IPS-18c (cell line): ENCODE measurements around the gene OR1J4.
A peak's percentile ranks its signal among the peaks of the same experiment; 100 is the strongest.
"Not testable (repeated sequence)": the region's sequence is repeated elsewhere in the genome, so short reads cannot be mapped to it uniquely, and the experiment has no call there.

Experiments
- H3K4me3 ChIP-seq: 2 replicates; pipeline ENCODE4 v1.7.0; 2013; ENCODE audit warnings: low read depth, mild to moderate bottlenecking, low read length, moderate library complexity; ENCODE audit not compliant: insufficient read depth
- H3K9me3 ChIP-seq: one replicate; pipeline ENCODE4 v1.6.1; 2013; ENCODE audit warnings: mild to moderate bottlenecking, low read length, moderate library complexity; ENCODE audit not compliant: control insufficient read depth, insufficient read depth

Gene OR1J4

DNA sequence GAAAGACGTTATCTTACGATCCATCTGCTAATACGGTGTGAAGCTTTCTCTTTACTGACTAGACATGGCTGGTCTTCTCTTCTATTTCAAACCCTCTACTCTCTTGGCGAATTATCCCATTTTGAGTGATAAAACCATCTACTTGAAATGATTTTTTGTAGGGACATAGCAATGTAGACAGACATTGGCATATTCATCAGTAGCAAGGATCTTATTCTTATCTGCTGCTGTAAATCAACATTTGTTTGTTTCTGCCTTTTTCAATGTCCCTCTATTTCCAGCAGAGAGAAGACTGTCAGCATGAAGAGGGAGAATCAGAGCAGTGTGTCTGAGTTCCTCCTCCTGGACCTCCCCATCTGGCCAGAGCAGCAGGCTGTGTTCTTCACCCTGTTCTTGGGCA lies at the start of gene OR1J4:
Gene OR1J4 (plus strand): TSS at position 301 of the 400 bp plus-strand sequence. CDS start 0 bp downstream, at position 301.
- Histone ChIP-seq H3K4me3 (no peak within 1 kb of the TSS), H3K9me3 (peaks cover 4% of the 10 kb centered on the region)

DNA sequence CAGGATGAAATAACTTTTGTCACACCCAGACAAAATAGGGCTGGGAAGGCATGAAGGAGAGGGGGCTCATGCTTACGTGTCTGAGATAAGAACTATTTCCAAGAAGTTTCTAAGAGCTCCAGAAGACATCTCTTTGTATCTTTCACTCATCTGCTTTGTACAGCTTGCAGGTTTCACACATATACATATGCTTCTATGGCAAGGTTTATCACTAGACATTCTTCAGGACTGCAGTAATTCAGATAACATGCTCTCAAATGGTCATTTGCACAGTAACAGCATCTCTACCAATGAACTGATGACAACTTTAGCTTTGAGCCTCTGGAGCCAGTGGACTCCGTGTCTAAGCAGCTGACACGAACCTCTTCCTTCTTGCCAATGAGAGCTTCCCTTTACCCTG lies 44.4 kb upstream of the OR1J4 start:
- Histone ChIP-seq H3K4me3 (no peak overlapping the region), H3K9me3 (peaks cover 4% of the 10 kb centered on the region)

DNA sequence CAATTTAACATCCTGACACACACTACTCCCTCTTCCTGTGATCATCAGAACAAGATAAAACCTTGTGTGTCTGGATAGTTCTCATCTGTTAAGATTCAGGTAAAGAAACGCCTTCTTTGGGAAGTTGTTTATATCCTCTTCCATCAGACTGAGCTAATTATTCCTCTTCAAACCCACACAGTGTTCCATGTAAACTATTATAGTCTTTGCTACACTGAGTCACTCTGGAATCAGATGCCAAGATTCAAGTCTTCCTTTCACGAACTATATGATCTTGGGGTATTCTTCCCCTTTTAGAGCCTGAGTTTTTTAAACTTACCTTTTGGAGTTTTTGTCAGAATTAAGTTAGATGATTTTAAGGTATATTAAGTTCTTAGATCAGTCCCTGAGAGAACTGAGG lies 43.2 kb upstream of the OR1J4 start:
- Histone ChIP-seq H3K4me3 (no peak overlapping the region), H3K9me3 (peaks cover 2% of the 10 kb centered on the region)

DNA sequence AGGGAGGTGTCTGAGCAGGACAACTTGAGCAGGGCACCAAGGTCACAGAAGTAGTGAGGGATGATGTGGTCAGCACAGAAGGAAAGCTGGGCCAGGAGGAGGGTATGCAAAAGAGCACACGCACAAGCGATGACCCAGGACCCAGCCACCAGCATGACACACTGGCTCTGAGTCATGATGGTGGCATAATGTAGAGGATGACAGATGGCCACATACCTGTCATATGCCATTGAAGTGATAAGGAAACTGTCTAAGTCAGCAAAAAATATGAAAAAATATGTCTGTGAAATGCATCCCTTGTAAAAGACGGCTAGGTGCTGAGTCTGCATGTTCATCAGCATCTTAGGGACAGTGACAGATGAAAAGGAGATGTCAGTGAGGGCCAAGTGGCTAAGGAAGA lies 41.6 kb upstream of the OR1J4 start:
- H3K4me3 ChIP-seq = no peak overlapping the region
- H3K9me3 ChIP-seq = no peaks in the 10 kb centered on the region

- Histone ChIP-seq H3K9me3 (no peaks in the 10 kb centered on the region), H3K4me3 (no peak within 1 kb of the TSS)
Measured at GRCh38 chr9:122477826-122478225, 41.1 kb upstream of the OR1J4 start, which contains the start of gene OR1J1. Gene OR1J1, minus strand, starts transcription at chr9:122477926. Its CDS starts 0 bp downstream, at chr9:122477926.

GRCh38 chr9:122479062-122479461 lies 39.9 kb upstream of the OR1J4 start:
- Histone ChIP-seq H3K4me3 (no peak overlapping the region), H3K9me3 (no peaks in the 10 kb centered on the region)

GRCh38 chr9:122498883-122499288 lies 20.1 kb upstream of the OR1J4 start:
- Histone ChIP-seq H3K9me3 (peaks cover 4% of the 10 kb centered on the region), H3K4me3 (no peak overlapping the region)

- H3K9me3 ChIP-seq = peaks cover 2% of the 10 kb centered on the region
- H3K4me3 ChIP-seq = no peak overlapping the region
Measured at GRCh38 chr9:122506964-122507363, 12.0 kb upstream of the OR1J4 start.

DNA sequence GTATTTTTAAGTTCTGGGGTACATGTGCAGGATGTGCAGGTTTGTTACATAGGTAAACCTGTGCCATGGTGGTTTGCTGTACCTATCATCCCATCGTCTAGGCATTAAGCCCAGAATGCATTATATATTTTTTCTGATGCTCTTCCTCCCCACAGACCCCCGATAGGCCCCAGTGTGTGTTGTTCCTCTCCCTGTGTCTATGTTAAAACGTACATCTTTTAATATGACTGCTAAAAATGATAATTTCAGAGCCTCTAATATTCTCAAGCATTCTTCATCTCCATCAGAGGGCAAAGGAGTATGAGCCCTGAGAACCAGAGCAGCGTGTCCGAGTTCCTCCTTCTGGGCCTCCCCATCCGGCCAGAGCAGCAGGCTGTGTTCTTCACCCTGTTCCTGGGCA lies 8.4 kb upstream of the OR1J4 start, which contains the start of gene OR1J2:
Gene OR1J2 (plus strand): TSS at position 301 of the 400 bp plus-strand sequence. CDS start 0 bp downstream, at position 301.
- Histone ChIP-seq H3K4me3 (no peak within 1 kb of the TSS), H3K9me3 (peaks cover 2% of the 10 kb centered on the region)

- H3K9me3 ChIP-seq = peaks cover 4% of the 10 kb centered on the region
- H3K4me3 ChIP-seq = no peak overlapping the region
Measured at GRCh38 chr9:122518226-122518625, 715 bp upstream of the OR1J4 start.

DNA sequence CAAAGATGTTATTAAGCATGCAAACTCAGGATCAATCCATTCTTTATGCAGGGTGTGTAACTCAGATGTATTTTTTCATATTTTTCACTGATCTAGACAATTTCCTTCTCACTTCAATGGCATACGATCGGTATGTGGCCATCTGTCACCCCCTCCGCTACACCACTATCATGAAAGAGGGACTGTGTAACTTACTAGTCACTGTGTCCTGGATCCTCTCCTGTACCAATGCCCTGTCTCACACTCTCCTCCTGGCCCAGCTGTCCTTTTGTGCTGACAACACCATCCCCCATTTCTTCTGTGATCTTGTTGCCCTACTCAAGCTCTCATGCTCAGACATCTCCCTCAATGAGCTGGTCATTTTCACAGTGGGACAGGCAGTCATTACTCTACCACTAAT lies 435 bp downstream of the OR1J4 start:
- H3K4me3 ChIP-seq = no peak overlapping the region
- peaks cover 4% of the 10 kb centered on the region for H3K9me3 ChIP-seq

- H3K9me3 ChIP-seq = peaks cover 2% of the 10 kb centered on the region
- H3K4me3 ChIP-seq = peak overlapping the region; percentile 20; the same call in 1 of the 2 replicates
Measured at GRCh38 chr9:122526602-122527001, 7.7 kb downstream of the OR1J4 start.

DNA sequence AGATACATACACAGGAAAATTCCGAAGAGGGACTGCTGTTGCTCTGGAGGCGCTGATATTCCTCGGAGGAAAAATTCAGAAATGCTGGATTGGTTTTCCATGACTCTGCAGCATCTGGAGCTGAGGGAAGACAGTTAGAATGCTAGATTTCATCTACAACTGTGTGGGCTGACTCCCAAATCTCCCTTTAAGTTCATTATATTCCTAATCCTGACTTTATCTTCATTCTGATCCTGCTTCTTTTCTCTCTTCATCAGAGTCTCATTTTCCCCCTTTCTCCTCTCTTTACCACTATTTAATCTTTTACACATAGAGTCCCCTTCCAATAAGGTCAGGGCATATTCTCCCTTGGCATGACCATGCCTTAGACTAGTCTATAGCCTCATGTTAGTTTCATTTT lies 8.3 kb downstream of the OR1J4 start, which contains the start of gene OR1N1:
Gene OR1N1 (minus strand): TSS at position 101 of the 400 bp plus-strand sequence. CDS start 0 bp downstream, at position 101.
- peaks cover 2% of the 10 kb centered on the region for H3K9me3 ChIP-seq
- H3K4me3 ChIP-seq = peak within 1 kb of the TSS; percentile 20; the same call in 1 of the 2 replicates

DNA sequence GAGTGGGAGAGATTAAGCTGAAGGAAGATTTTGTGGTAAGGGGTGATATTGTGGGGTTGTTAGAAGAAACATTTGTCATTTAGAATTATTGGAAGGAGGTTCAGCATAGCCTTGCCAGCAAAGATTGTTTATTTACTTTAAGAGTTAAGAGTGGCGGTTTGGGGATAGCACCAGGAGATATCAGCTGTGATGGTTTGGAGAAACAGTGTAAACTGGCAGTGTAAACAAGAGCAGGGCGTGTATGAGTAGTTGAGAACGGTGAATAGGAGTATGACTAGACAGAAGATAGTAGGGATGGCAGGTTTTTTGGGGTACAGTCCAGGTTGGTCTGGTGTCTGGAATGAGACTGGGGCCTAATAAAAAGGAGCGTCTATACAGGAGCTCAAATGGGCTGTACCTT lies 12.2 kb downstream of the OR1J4 start:
- not testable (repeated sequence) for H3K9me3 ChIP-seq, H3K4me3 ChIP-seq

GRCh38 chr9:122536134-122536533 lies 17.2 kb downstream of the OR1J4 start:
- Histone ChIP-seq H3K9me3 (no peaks in the 10 kb centered on the region), H3K4me3 (no peak overlapping the region)

DNA sequence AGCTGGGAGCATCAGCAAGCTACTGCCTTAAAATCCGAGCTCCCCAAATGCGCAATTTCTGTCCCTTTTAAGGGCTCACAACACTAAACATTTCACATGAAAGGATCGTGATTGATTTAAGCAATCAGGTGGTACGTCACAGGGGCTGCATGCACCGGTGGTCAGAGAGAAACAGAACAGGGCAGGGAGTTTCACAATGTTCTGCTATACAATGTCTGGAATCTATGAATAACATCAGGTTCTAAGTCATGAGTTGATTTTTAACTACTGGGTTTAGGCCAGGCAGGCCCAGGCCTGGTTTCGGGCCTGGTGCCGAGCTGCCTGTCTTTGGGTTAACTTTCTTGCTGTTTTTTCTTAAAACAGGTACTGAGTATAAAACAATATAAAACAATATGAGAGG lies 18.1 kb downstream of the OR1J4 start:
- not testable (repeated sequence) for H3K4me3 ChIP-seq, H3K9me3 ChIP-seq

- no peak overlapping the region for H3K4me3 ChIP-seq
- no peaks in the 10 kb centered on the region for H3K9me3 ChIP-seq
Measured at GRCh38 chr9:122538757-122539156, 19.8 kb downstream of the OR1J4 start.

DNA sequence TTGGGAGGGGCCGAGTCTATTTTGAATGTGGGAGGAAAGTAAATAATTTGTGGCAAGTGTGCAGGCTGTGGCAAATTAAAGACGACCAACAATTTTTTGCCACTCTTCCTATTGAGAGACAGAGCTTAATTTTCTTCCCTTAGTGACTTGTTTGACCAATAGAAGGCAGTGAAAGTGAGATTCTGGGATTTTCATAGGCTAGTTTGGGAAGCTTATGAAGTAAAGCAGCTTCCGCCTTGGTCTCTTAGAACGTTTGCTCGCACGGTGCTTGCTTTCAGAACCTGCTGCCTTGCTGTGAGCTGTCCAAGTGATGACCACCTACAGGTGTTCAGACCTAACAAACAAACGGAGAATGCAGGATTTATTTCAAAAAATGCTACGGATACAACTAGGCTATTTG lies 27.3 kb downstream of the OR1J4 start:
- Histone ChIP-seq H3K9me3 (peaks cover 2% of the 10 kb centered on the region), H3K4me3 (no peak overlapping the region)

DNA sequence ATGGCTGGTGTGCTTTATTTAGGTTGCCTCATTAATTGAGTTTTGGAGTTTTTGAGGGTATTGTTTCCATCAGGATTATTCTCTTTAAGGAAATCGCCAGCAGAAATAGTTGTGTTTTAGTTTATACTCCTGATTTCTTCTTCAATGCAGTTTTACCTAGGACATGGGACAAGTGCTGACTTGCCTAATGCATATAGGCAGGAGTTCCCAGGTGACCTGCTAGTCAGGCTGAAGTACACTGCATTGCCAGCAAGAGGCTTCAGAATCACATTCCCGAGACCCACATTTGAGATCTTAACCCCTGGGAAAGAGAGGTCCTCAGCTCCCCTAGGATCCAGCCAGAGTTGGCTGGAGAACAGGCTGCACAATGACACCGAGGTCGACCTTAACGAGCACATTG lies 32.4 kb downstream of the OR1J4 start:
- peaks cover 2% of the 10 kb centered on the region for H3K9me3 ChIP-seq

More for the DNA sequence above, 32.4 kb downstream of the OR1J4 start:
- H3K4me3 ChIP-seq = no peak overlapping the region
